ENCODE data around the gene ATP1A2. TPM values are rescaled to one million over a fixed set of nuclear protein-coding genes. Genes with fewer than 3 reads are reported as not detected.

Gene ATP1A2
- total and polyA plus RNA-seq, 4 donors = 0.09 to 1.5 (median 0.29) TPM

GRCh38 chr1:160085686-160086455 lies 29.7 kb upstream of the ATP1A2 start:
- Histone ChIP-seq H3K4me1 (ENCODE audit: control insufficient read depth in 4 of 4, insufficient read depth in 4 of 4, low read length in 3 of 4) (peaks cover 0 to 9% (median 5%) of the 10 kb centered on the region in 4 donors), H3K27me3 (ENCODE audit: control insufficient read depth in 4 of 4, insufficient read depth in 4 of 4, low read length in 3 of 4) (peaks cover 0 to 5% (median 2%) of the 10 kb centered on the region in 4 donors), H3K36me3 (ENCODE audit: control insufficient read depth in 4 of 4, insufficient read depth in 3 of 4, low read depth in 1 of 4, low read length in 3 of 4) (peaks cover 0 to 12% (median 5%) of the 10 kb centered on the region in 4 donors), H3K27ac (ENCODE audit: low read depth in 1 of 2, low read length in 2 of 2) (no peak overlapping the region), H3K9me3 (ENCODE audit: control insufficient read depth in 4 of 4, low read length in 3 of 4) (no peaks in the 10 kb centered on the region), H3K9ac (ENCODE audit: low read depth in 1 of 2, low read length in 2 of 2) (no peak overlapping the region), H3K4me3 (ENCODE audit: low read depth in 1 of 3, low read length in 3 of 3) (no peak overlapping the region)
- TF ChIP-seq HNF4G (IDR thresholded peaks at IDR 0.05) = no peak
- TF ChIP-seq, protein P1, sequence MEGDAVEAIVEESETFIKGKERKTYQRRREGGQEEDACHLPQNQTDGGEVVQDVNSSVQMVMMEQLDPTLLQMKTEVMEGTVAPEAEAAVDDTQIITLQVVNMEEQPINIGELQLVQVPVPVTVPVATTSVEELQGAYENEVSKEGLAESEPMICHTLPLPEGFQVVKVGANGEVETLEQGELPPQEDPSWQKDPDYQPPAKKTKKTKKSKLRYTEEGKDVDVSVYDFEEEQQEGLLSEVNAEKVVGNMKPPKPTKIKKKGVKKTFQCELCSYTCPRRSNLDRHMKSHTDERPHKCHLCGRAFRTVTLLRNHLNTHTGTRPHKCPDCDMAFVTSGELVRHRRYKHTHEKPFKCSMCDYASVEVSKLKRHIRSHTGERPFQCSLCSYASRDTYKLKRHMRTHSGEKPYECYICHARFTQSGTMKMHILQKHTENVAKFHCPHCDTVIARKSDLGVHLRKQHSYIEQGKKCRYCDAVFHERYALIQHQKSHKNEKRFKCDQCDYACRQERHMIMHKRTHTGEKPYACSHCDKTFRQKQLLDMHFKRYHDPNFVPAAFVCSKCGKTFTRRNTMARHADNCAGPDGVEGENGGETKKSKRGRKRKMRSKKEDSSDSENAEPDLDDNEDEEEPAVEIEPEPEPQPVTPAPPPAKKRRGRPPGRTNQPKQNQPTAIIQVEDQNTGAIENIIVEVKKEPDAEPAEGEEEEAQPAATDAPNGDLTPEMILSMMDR (IDR thresholded peaks at IDR 0.05; ENCODE audit: low read depth, low read length, missing input control) = peak; percentile 82
- TF ChIP-seq HNF4A (conservative IDR thresholded peaks at IDR 0.05) = no peak
- TF ChIP-seq RAD21 (IDR thresholded peaks at IDR 0.05) = peak; percentile 79 to 82
- TF ChIP-seq JUND (IDR thresholded peaks at IDR 0.05) = no peak
- no peak for TF ChIP-seq SP1 (IDR thresholded peaks at IDR 0.05)
- TF ChIP-seq, protein P2, sequence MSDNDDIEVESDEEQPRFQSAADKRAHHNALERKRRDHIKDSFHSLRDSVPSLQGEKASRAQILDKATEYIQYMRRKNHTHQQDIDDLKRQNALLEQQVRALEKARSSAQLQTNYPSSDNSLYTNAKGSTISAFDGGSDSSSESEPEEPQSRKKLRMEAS (IDR thresholded peaks at IDR 0.05) = no peak
- no peak for TF ChIP-seq EGR1 (IDR thresholded peaks at IDR 0.05; ENCODE audit: low read depth in 2 of 2)
- TF ChIP-seq NR2F2 (IDR thresholded peaks at IDR 0.05) = no peak
- no peak for TF ChIP-seq TAF1 (conservative IDR thresholded peaks at IDR 0.05)
- TF ChIP-seq, protein P3, sequence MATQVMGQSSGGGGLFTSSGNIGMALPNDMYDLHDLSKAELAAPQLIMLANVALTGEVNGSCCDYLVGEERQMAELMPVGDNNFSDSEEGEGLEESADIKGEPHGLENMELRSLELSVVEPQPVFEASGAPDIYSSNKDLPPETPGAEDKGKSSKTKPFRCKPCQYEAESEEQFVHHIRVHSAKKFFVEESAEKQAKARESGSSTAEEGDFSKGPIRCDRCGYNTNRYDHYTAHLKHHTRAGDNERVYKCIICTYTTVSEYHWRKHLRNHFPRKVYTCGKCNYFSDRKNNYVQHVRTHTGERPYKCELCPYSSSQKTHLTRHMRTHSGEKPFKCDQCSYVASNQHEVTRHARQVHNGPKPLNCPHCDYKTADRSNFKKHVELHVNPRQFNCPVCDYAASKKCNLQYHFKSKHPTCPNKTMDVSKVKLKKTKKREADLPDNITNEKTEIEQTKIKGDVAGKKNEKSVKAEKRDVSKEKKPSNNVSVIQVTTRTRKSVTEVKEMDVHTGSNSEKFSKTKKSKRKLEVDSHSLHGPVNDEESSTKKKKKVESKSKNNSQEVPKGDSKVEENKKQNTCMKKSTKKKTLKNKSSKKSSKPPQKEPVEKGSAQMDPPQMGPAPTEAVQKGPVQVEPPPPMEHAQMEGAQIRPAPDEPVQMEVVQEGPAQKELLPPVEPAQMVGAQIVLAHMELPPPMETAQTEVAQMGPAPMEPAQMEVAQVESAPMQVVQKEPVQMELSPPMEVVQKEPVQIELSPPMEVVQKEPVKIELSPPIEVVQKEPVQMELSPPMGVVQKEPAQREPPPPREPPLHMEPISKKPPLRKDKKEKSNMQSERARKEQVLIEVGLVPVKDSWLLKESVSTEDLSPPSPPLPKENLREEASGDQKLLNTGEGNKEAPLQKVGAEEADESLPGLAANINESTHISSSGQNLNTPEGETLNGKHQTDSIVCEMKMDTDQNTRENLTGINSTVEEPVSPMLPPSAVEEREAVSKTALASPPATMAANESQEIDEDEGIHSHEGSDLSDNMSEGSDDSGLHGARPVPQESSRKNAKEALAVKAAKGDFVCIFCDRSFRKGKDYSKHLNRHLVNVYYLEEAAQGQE (IDR thresholded peaks at IDR 0.05) = no peak
- TF ChIP-seq GABPA (IDR thresholded peaks at IDR 0.05 in 1 of 2, conservative IDR thresholded peaks at IDR 0.05 in 1 of 2) = no peak
- no peak for TF ChIP-seq FOXA2 (IDR thresholded peaks at IDR 0.05)
- TF ChIP-seq FOXA1 (IDR thresholded peaks at IDR 0.05) = no peak
- TF ChIP-seq, protein P4, sequence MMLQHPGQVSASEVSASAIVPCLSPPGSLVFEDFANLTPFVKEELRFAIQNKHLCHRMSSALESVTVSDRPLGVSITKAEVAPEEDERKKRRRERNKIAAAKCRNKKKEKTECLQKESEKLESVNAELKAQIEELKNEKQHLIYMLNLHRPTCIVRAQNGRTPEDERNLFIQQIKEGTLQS (IDR thresholded peaks at IDR 0.05) = no peak
- TF ChIP-seq ZBTB33 (IDR thresholded peaks at IDR 0.05) = no peak
- TF ChIP-seq YY1 (IDR thresholded peaks at IDR 0.05) = no peak
- peak; percentile 80 for DNase-seq (ENCODE audit: low spot score)
- WGBS = 53% methylated on average over 19 of the region's 19 CpGs
